HepG2 (cell line): ENCODE measurements around the gene SH3YL1. TPM values are rescaled to one million over a fixed set of nuclear protein-coding genes. Genes with fewer than 3 reads are reported as not detected.

Experiments
- ARHGAP35 ChIP-seq: sonication (generic); formaldehyde crosslinking; IDR thresholded peaks from 2 replicates; pipeline ENCODE4 v1.9.0; 2022; ENCODE audit warnings: mild to moderate bottlenecking, inconsistent platforms, moderate library complexity, missing genetic modification reagents, borderline replicate concordance
- BCLAF1 ChIP-seq: fragments of 450-650 bp; IDR thresholded peaks from 2 replicates; pipeline ENCODE4 v1.6.1; 2017; ENCODE audit warnings: mild to moderate bottlenecking
- CAMTA2 ChIP-seq: sonication (generic); formaldehyde crosslinking; IDR thresholded peaks from 2 replicates; pipeline ENCODE4 v1.4.0; 2020; ENCODE audit warnings: mild to moderate bottlenecking, missing genetic modification reagents, borderline replicate concordance
- DMAP1 ChIP-seq: IDR thresholded peaks from 2 replicates; pipeline ENCODE4 v1.6.1; 2016
- ISX ChIP-seq: sonication (generic); formaldehyde crosslinking; conservative IDR thresholded peaks from 2 replicates; pipeline ENCODE4 v1.5.0; 2020; ENCODE audit warnings: missing genetic modification reagents
- MNT ChIP-seq: fragments of 450-650 bp; IDR thresholded peaks from 2 replicates; pipeline ENCODE4 v1.6.1; 2016
- MXI1 ChIP-seq: IDR thresholded peaks from 3 replicates; pipeline ENCODE4 v1.6.1; 2012; ENCODE audit warnings: low read depth, low read length, inconsistent platforms, borderline replicate concordance
- NR2C2 ChIP-seq: sonication (generic); formaldehyde crosslinking; IDR thresholded peaks from 2 replicates; pipeline ENCODE4 v1.4.0; 2020; ENCODE audit warnings: missing genetic modification reagents, mild to moderate bottlenecking, moderate library complexity, borderline replicate concordance
- POGZ ChIP-seq: sonication (generic); formaldehyde crosslinking; IDR thresholded peaks from 2 replicates; pipeline ENCODE4 v1.4.0; 2020; ENCODE audit warnings: mild to moderate bottlenecking, missing genetic modification reagents
- SNRNP70 ChIP-seq: fragments of 200-400 bp; formaldehyde crosslinking; IDR thresholded peaks from 2 replicates; pipeline ENCODE4 v1.6.1; 2017; ENCODE audit warnings: mild to moderate bottlenecking, low read depth, low read length, moderate library complexity
- TFDP1 ChIP-seq: IDR thresholded peaks from 2 replicates; pipeline ENCODE4 v1.6.1; 2016; ENCODE audit warnings: missing compliant biosample characterization, missing genetic modification reagents, borderline replicate concordance
- TFDP2 ChIP-seq: sonication (generic); formaldehyde crosslinking; IDR thresholded peaks from 2 replicates; pipeline ENCODE4 v1.4.0; 2020; ENCODE audit warnings: missing genetic modification reagents
- ZFP1 ChIP-seq: IDR thresholded peaks from 2 replicates; pipeline ENCODE4 v1.6.1; 2016
- ZMYM4 ChIP-seq: sonication (generic); formaldehyde crosslinking; IDR thresholded peaks from 2 replicates; pipeline ENCODE4 v1.8.1; 2023; ENCODE audit warnings: mild to moderate bottlenecking, missing genetic modification reagents
- ZNF430 ChIP-seq: sonication (generic); formaldehyde crosslinking; IDR thresholded peaks from 2 replicates; pipeline ENCODE4 v1.9.0; 2021; ENCODE audit warnings: mild to moderate bottlenecking, missing genetic modification reagents
- ZNF484 ChIP-seq: sonication (generic); formaldehyde crosslinking; IDR thresholded peaks from 2 replicates; pipeline ENCODE4 v1.5.1; 2020; ENCODE audit warnings: mild to moderate bottlenecking, low read depth, missing genetic modification reagents, borderline replicate concordance
- ZNF530 ChIP-seq: sonication (generic); formaldehyde crosslinking; IDR thresholded peaks from 2 replicates; pipeline ENCODE4 v1.5.0; 2020; ENCODE audit warnings: low read depth, mild to moderate bottlenecking, missing genetic modification reagents
- ZNF782 ChIP-seq: sonication (generic); formaldehyde crosslinking; IDR thresholded peaks from 2 replicates; pipeline ENCODE4 v1.4.0; 2020; ENCODE audit warnings: missing genetic modification reagents, mild to moderate bottlenecking, borderline replicate concordance
- ZSCAN25 ChIP-seq: sonication (generic); formaldehyde crosslinking; IDR thresholded peaks from 2 replicates; pipeline ENCODE4 v1.8.0; 2022; ENCODE audit warnings: mild to moderate bottlenecking, missing genetic modification reagents
- polyA plus RNA-seq, 8 experiments: library from polyadenylated mRNA; depleted of rRNA in 3 of 8; stranded (reverse) in 7 of 8; unstranded in 1 of 8; fragments of >200 nt; fragmentation: Illumina TruSeq in 4 of 8; extraction: Trizol in 4 of 8; gene quantifications; 2 replicates each; pipeline versions ENCODE4 v1.2.1 to v1.2.3, GENCODE V29; 2011 to 2016; ENCODE audit warnings: low read depth in 4 of 8, missing spikeins in 1 of 8, mixed read lengths in 1 of 8; ENCODE audit not compliant: insufficient read depth in 1 of 8
- total RNA-seq, 5 experiments: library from RNA; depleted of rRNA; stranded (reverse); fragments of >200 nt; fragmentation: Illumina TruSeq; extraction: Trizol; gene quantifications; 2 replicates each; pipeline ENCODE4 v1.2.3, GENCODE V29; 2016; ENCODE audit warnings: low read depth in 1 of 5

SH3YL1 gene
- total and polyA plus RNA-seq, 2 of the 13 experiments (the other 11 are each of a cell fraction or from before 2014, with no cell fraction given), result 13.0 to 48.2 TPM

- TF ChIP-seq ZFP1 (CRISPR knock-in tag) (0 out of 2 replicates have a peak, but pooled peaks have one; percentile 17), MXI1 (peak; percentile 82; the same call in 2 of the 3 replicates), NR2C2 (CRISPR knock-in tag) (peak; percentile 59), ZMYM4 (peak; percentile 79), ZNF530 (CRISPR knock-in tag) (0 out of 2 replicates have a peak, but pooled peaks have one; percentile 61), ZSCAN25 (CRISPR knock-in tag) (peak; percentile 78; the same call in 1 of the 2 replicates), TFDP2 (CRISPR knock-in tag) (peak; percentile 90), ZNF484 (CRISPR knock-in tag) (0 out of 2 replicates have a peak, but pooled peaks have one; percentile 69), BCLAF1 (no peak), CAMTA2 (peak; percentile 90; the same call in 1 of the 2 replicates), ZNF430 (CRISPR knock-in tag) (0 out of 2 replicates have a peak, but pooled peaks have one; percentile 62), POGZ (CRISPR knock-in tag) (peak; percentile 87; the same call in 1 of the 2 replicates), ARHGAP35 (CRISPR knock-in tag) (peak; percentile 89; the same call in 1 of the 2 replicates), ISX (CRISPR knock-in tag) (no peak), TFDP1 (CRISPR knock-in tag) (peak; percentile 91), ZNF782 (CRISPR knock-in tag) (peak; percentile 35; the same call in 1 of the 2 replicates), SNRNP70 (no peak), MNT (peak; percentile 78), DMAP1 (CRISPR knock-in tag) (peak; percentile 89)
These were observed 949 bp upstream of the SH3YL1 start, which contains the start of gene ACP1 (continued) for GRCh38 chr2:264493-265468.
